K562 (cell line): ENCODE measurements around the gene CALD1. TPM values are rescaled to one million over a fixed set of nuclear protein-coding genes. Genes with fewer than 3 reads are reported as not detected.

Experiments
- ARID1B ChIP-seq: fragments of 450-650 bp; IDR thresholded peaks from 2 replicates; pipeline ENCODE4 v1.6.1; 2016; ENCODE audit warnings: antibody characterized with exemption, mild to moderate bottlenecking, inconsistent platforms
- DDX20 ChIP-seq: fragments of 450-650 bp; IDR thresholded peaks from 2 replicates; pipeline ENCODE4 v1.6.1; 2016; ENCODE audit warnings: missing genetic modification characterization, low read depth, mild to moderate bottlenecking, missing compliant biosample characterization, moderate library complexity
- SETDB1 ChIP-seq: IDR thresholded peaks from one replicate; pipeline ENCODE4 v1.6.1; 2012; ENCODE audit warnings: low read length, control low read depth, inconsistent platforms
- SMAD1 ChIP-seq: fragments of 150-350 bp; IDR thresholded peaks from 2 replicates; pipeline ENCODE4 v1.6.1; 2014; ENCODE audit warnings: low read length, low read depth; ENCODE audit not compliant: partially characterized antibody
- SMAD2 ChIP-seq: fragments of 150-350 bp; IDR thresholded peaks from 2 replicates; pipeline ENCODE4 v1.6.1; 2014; ENCODE audit warnings: low read depth, mild to moderate bottlenecking, low read length
- SRSF7 ChIP-seq: fragments of 200-400 bp; formaldehyde crosslinking; optimal IDR thresholded peaks from 2 replicates; pipeline ENCODE3; 2017; ENCODE audit warnings: mild to moderate bottlenecking, low read depth, low read length
- TAL1 ChIP-seq: fragments of 450-650 bp; IDR thresholded peaks from 2 replicates; pipeline ENCODE4 v1.6.1; 2016; ENCODE audit warnings: mild to moderate bottlenecking
- ZFPM2 ChIP-seq: fragments of 250-450 bp; sonication (Bioruptor Pico); IDR thresholded peaks from 2 replicates; pipeline ENCODE4 v1.5.1; 2022; ENCODE audit warnings: mild to moderate bottlenecking
- ZSCAN32 ChIP-seq: fragments of 450-650 bp; formaldehyde crosslinking; IDR thresholded peaks from 2 replicates; pipeline ENCODE4 v1.4.0; 2020; ENCODE audit warnings: mild to moderate bottlenecking, moderate library complexity
- polyA plus RNA-seq, 8 experiments: library from polyadenylated mRNA; depleted of rRNA in 4 of 8; stranded (reverse) in 5 of 8; unstranded in 3 of 8; fragments of >200 nt; fragmentation: Nextera tagmentation in 2 of 8; fragmentation: Illumina TruSeq in 1 of 8; extraction: Ambion mirVana in 2 of 8; extraction: Trizol in 1 of 8; gene quantifications; 2 replicates each; pipeline versions ENCODE4 v1.2.1 to v1.2.3, GENCODE V29; 2011 to 2014; ENCODE audit warnings: inconsistent platforms in 1 of 8, missing spikeins in 1 of 8
- total RNA-seq, 7 experiments: library from RNA; depleted of rRNA in 6 of 7; stranded (reverse); fragments of >200 nt in 6 of 7; fragmentation: Illumina TruSeq in 2 of 7; extraction: Trizol in 2 of 7; gene quantifications; 2 replicates each; pipeline versions ENCODE4 v1.2.1 to v1.2.3, GENCODE V29; 2011 to 2021; ENCODE audit warnings: low replicate concordance in 1 of 7
- TF ChIP-seq, protein P1 (sequence below): fragments of 250-450 bp; sonication (Bioruptor Pico); IDR thresholded peaks from 2 replicates; pipeline ENCODE4 v1.9.0; 2021; ENCODE audit warnings: mild to moderate bottlenecking
- TF ChIP-seq, protein P2 (sequence below): fragments of 250-450 bp; sonication (Bioruptor Pico); IDR thresholded peaks from 2 replicates; pipeline ENCODE4 v1.4.0; 2020; ENCODE audit warnings: mild to moderate bottlenecking, moderate library complexity
- TF ChIP-seq, protein P3 (sequence below): fragments of 250-450 bp; sonication (Bioruptor Pico); IDR thresholded peaks from 2 replicates; pipeline ENCODE4 v1.8.0; 2022; ENCODE audit warnings: inconsistent platforms

Gene CALD1
- total and polyA plus RNA-seq, 9 of the 15 experiments (the other 6 are each of a cell fraction or from before 2014, with no cell fraction given) = 0.40 TPM; not detected in 8

DNA sequence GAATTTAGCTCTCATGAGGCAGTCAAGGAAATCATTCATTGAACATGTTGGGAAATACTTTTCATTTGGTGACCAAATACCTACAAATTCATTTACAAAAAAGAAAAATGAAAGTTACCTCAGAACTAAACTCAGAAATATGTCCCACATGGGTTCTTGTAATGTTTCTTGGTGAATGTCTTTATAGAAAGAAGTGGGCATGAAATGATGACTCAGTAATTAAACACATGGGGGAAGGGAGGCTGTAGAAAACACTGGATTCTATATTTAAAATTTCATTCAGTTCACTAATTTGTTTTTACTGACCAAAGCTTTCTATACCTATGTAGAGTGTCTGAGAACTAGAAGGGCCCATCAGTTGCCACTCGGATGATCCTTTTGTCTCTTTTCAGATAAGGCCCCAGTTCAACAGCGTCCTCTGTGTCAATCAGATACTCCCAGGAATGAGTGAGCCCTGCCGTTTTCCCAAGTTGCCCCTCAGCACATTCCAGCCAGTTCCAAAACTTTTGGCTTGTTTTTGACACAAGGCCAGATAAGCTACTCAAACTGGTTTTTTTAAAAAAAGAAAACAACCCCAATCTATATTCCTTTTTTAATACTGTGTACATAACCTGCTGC, 157.6 kb downstream of the CALD1 start (continued):
- no peak for TF ChIP-seq ARID1B
- no peak for TF ChIP-seq SMAD2
- no peak for TF ChIP-seq SRSF7
- TF ChIP-seq, protein P1, sequence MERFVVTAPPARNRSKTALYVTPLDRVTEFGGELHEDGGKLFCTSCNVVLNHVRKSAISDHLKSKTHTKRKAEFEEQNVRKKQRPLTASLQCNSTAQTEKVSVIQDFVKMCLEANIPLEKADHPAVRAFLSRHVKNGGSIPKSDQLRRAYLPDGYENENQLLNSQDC (CRISPR knock-in tag) = no peak
- TF ChIP-seq DDX20 (tag) = no peak
- TF ChIP-seq SMAD1 = no peak
- no peak for TF ChIP-seq ZFPM2 (CRISPR knock-in tag)
- TF ChIP-seq, protein P2, sequence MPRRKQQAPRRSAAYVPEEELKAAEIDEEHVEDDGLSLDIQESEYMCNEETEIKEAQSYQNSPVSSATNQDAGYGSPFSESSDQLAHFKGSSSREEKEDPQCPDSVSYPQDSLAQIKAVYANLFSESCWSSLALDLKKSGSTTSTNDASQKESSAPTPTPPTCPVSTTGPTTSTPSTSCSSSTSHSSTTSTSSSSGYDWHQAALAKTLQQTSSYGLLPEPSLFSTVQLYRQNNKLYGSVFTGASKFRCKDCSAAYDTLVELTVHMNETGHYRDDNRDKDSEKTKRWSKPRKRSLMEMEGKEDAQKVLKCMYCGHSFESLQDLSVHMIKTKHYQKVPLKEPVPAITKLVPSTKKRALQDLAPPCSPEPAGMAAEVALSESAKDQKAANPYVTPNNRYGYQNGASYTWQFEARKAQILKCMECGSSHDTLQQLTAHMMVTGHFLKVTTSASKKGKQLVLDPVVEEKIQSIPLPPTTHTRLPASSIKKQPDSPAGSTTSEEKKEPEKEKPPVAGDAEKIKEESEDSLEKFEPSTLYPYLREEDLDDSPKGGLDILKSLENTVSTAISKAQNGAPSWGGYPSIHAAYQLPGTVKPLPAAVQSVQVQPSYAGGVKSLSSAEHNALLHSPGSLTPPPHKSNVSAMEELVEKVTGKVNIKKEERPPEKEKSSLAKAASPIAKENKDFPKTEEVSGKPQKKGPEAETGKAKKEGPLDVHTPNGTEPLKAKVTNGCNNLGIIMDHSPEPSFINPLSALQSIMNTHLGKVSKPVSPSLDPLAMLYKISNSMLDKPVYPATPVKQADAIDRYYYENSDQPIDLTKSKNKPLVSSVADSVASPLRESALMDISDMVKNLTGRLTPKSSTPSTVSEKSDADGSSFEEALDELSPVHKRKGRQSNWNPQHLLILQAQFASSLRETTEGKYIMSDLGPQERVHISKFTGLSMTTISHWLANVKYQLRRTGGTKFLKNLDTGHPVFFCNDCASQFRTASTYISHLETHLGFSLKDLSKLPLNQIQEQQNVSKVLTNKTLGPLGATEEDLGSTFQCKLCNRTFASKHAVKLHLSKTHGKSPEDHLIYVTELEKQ (CRISPR knock-in tag) = no peak
- TF ChIP-seq, protein P3, sequence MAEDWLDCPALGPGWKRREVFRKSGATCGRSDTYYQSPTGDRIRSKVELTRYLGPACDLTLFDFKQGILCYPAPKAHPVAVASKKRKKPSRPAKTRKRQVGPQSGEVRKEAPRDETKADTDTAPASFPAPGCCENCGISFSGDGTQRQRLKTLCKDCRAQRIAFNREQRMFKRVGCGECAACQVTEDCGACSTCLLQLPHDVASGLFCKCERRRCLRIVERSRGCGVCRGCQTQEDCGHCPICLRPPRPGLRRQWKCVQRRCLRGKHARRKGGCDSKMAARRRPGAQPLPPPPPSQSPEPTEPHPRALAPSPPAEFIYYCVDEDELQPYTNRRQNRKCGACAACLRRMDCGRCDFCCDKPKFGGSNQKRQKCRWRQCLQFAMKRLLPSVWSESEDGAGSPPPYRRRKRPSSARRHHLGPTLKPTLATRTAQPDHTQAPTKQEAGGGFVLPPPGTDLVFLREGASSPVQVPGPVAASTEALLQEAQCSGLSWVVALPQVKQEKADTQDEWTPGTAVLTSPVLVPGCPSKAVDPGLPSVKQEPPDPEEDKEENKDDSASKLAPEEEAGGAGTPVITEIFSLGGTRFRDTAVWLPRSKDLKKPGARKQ (CRISPR knock-in tag) = no peak
- TF ChIP-seq ZSCAN32 (CRISPR knock-in tag) = no peak
- no peak for TF ChIP-seq SETDB1
- TF ChIP-seq TAL1 = no peak
